Stimulated activated CD8-positive, alpha-beta memory T cell treated with anti-CD3 and anti-CD28 coated beads, Interleukin-12 subunit alpha, Interleukin-12 subunit beta, amount 100 ng/mL, for 1 hour (primary cell): ENCODE measurements around the gene SKIC8.
"Not testable (repeated sequence)": the region's sequence is repeated elsewhere in the genome, so short reads cannot be mapped to it uniquely, and the experiment has no call there.

ENCODE experiments used
- DNase-seq: peaks from one replicate; pipeline ENCODE4 v3.0.0-alpha.2; 2020; ENCODE audit warnings: low read depth

SKIC8 gene

GRCh38 chr15:78251136-78251535, 48.3 kb downstream of the SKIC8 start:
- no peak for DNase-seq

- DNase-seq, result no peak
Measured at GRCh38 chr15:78249131-78249530, 50.3 kb downstream of the SKIC8 start.

GRCh38 chr15:78247911-78248310, 51.5 kb downstream of the SKIC8 start:
- DNase-seq, result no peak

- not testable (repeated sequence) for DNase-seq
Measured at GRCh38 chr15:78245976-78246620, 53.3 kb downstream of the SKIC8 start.

- not testable (repeated sequence) for DNase-seq
Measured at GRCh38 chr15:78245392-78245791, 54.0 kb downstream of the SKIC8 start.

- DNase-seq, result no peak
Measured at GRCh38 chr15:78244893-78245292, 54.5 kb downstream of the SKIC8 start.

- DNase-seq, result no peak
Measured at GRCh38 chr15:78244101-78244500, 55.3 kb downstream of the SKIC8 start.

- no peak for DNase-seq
Measured at GRCh38 chr15:78243491-78243941, 55.9 kb downstream of the SKIC8 start.

- no peak for DNase-seq
Measured at GRCh38 chr15:78243058-78243457, 56.4 kb downstream of the SKIC8 start.

- DNase-seq, result no peak
Measured at GRCh38 chr15:78242128-78242527, 57.3 kb downstream of the SKIC8 start.

- peak; percentile 65 for DNase-seq
Measured at GRCh38 chr15:78241017-78241416, 58.4 kb downstream of the SKIC8 start.

GRCh38 chr15:78239811-78240210, 59.6 kb downstream of the SKIC8 start:
- no peak for DNase-seq

- no peak for DNase-seq
Measured at GRCh38 chr15:78237146-78237545, 62.3 kb downstream of the SKIC8 start.

- no peak for DNase-seq
Measured at GRCh38 chr15:78236491-78236890, 62.9 kb downstream of the SKIC8 start.

GRCh38 chr15:78234515-78235040, 64.8 kb downstream of the SKIC8 start, which contains the start of gene ACSBG1:
Gene ACSBG1 (minus strand): TSS chr15:78234565. CDS start chr15:78234501, 64 bp downstream.
- DNase-seq, result no peak

GRCh38 chr15:78233496-78233895, 65.9 kb downstream of the SKIC8 start:
- DNase-seq, result no peak
